ENCODE results near the gene POLR1C. TPM values are rescaled to one million over a fixed set of nuclear protein-coding genes. Genes with fewer than 3 reads are reported as not detected.
A peak's percentile ranks its signal among the peaks of the same experiment; 100 is the strongest.

Gene POLR1C
- total RNA-seq, 1 experiment from 2014 or later = 84.6 TPM

DNA sequence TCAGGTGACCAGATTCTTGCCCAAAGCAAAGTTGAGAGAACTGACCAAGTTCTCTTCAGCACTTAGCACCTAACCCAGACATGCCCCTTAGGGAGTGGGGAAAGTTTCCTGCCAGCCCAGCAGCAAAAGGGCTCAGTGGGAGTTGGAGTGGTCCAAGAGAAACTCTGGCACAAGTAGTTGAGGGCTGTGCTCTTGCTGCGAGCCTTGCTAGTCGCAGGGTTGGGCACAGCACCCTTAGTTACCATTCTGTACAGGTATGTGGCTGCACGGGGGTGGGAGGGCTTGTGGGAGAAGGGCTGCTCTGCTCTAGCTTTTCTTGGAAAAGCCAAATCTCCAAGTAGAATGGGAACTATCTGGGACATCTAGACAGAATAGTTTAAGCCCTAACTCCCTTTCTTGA is 6.4 kb downstream of the POLR1C start:
- Histone ChIP-seq H3K36me3 (ENCODE audit: control insufficient read depth in 1 of 2, insufficient read depth in 2 of 2, low read length in 2 of 2) (peaks cover 63 to 91% of the 10 kb centered on the region in 2 experiments), H3K79me2 (ENCODE audit: insufficient read depth, low read length) (peaks cover 36% of the 10 kb centered on the region), H3K27ac (ENCODE audit: low read depth, low read length) (no peak overlapping the region), H3K4me3 (replicated peaks in 1 of 2; ENCODE audit: low read depth in 1 of 2, low read length in 2 of 2) (no peak overlapping the region), H3K4me1 (ENCODE audit: control insufficient read depth in 1 of 2, insufficient read depth in 2 of 2, low read length in 2 of 2) (peaks cover 1 to 3% of the 10 kb centered on the region in 2 experiments; a peak in 3 of 4 replicates), H4K20me1 (ENCODE audit: insufficient read depth) (0 out of 2 replicates have a peak, but pooled peaks cover 3% of the 10 kb centered on the region), H3K9me2 (ENCODE audit: insufficient read depth) (no peaks in the 10 kb centered on the region), H3K27me3 (ENCODE audit: insufficient read depth, low read length) (no peaks in the 10 kb centered on the region), H3K4me2 (ENCODE audit: low read length) (no peak overlapping the region), H3K9ac (ENCODE audit: low read length) (no peak overlapping the region), H2AFZ (ENCODE audit: low read depth, low read length, poor library complexity, severe bottlenecking) (no peak overlapping the region), H3K9me3 (ENCODE audit: control insufficient read depth in 1 of 2, insufficient read depth in 1 of 2, low read depth in 1 of 2, low read length in 2 of 2) (no peaks in the 10 kb centered on the region)
- ATAC-seq (0 out of 2 replicates have a peak, but pooled peaks have one; percentile 2), DNase-seq (ENCODE audit: low read depth, low spot score) (no peak)
- BruUV-seq (replicated peaks) = no TSS peak
- intact Hi-C loops (cut with micrococcal nuclease) = no loop called here
- CTCF ChIA-PET = no interaction called here
- POLR2A ChIA-PET = no interaction called here
- RAD21 ChIA-PET (ENCODE audit: low non-redundant PET in 1 of 2, low total read pairs in 2 of 2, uncharacterized antibody in 2 of 2, unreplicated experiment in 2 of 2) = no interaction called here
- TF ChIP-seq CBX3 (IDR thresholded peaks at IDR 0.05; ENCODE audit: low read depth) (no peak), ZNF274 (IDR thresholded peaks at IDR 0.05; ENCODE audit: low read depth, low read length) (no peak), EZH2 (IDR thresholded peaks at IDR 0.05) (no peak), POLR2AphosphoS5 (IDR thresholded peaks at IDR 0.05; ENCODE audit: low read depth, low read length) (no peak), RAD21 (IDR thresholded peaks at IDR 0.05; ENCODE audit: low read depth) (no peak), EZH2phosphoT487 (IDR thresholded peaks at IDR 0.05; ENCODE audit: borderline replicate concordance) (no peak), TCF7L2 (IDR thresholded peaks at IDR 0.05; ENCODE audit: borderline replicate concordance, extremely low read depth, insufficient read depth, insufficient read length) (no peak), FOSL1 (IDR thresholded peaks at IDR 0.05; ENCODE audit: low read depth) (no peak), YY1 (IDR thresholded peaks at IDR 0.05; ENCODE audit: extremely low read depth, insufficient replicate concordance, low read depth, low read length) (no peak), ZFX (IDR thresholded peaks at IDR 0.05) (no peak)
- TF ChIP-seq, protein P1, sequence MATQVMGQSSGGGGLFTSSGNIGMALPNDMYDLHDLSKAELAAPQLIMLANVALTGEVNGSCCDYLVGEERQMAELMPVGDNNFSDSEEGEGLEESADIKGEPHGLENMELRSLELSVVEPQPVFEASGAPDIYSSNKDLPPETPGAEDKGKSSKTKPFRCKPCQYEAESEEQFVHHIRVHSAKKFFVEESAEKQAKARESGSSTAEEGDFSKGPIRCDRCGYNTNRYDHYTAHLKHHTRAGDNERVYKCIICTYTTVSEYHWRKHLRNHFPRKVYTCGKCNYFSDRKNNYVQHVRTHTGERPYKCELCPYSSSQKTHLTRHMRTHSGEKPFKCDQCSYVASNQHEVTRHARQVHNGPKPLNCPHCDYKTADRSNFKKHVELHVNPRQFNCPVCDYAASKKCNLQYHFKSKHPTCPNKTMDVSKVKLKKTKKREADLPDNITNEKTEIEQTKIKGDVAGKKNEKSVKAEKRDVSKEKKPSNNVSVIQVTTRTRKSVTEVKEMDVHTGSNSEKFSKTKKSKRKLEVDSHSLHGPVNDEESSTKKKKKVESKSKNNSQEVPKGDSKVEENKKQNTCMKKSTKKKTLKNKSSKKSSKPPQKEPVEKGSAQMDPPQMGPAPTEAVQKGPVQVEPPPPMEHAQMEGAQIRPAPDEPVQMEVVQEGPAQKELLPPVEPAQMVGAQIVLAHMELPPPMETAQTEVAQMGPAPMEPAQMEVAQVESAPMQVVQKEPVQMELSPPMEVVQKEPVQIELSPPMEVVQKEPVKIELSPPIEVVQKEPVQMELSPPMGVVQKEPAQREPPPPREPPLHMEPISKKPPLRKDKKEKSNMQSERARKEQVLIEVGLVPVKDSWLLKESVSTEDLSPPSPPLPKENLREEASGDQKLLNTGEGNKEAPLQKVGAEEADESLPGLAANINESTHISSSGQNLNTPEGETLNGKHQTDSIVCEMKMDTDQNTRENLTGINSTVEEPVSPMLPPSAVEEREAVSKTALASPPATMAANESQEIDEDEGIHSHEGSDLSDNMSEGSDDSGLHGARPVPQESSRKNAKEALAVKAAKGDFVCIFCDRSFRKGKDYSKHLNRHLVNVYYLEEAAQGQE (IDR thresholded peaks at IDR 0.05; ENCODE audit: low read depth) = no peak

All from HCT116 (cell line).